Natural killer cell (primary cell): ENCODE data around the gene KSR1. TPM values are rescaled to one million over a fixed set of nuclear protein-coding genes. Genes with fewer than 3 reads are reported as not detected.

Experiments used
- ATAC-seq, 3 donors: fragments of 150-1000 bp in 2 of 3; fragments of 200-7000 bp in 1 of 3; cut with Tn5 transposase; 1 replicate in 1 of 3; 2 replicates in 2 of 3; pipeline ENCODE4 v1.10.0; 2021; ENCODE audit warnings: mild to moderate bottlenecking in 2 of 3, moderate library complexity in 2 of 3
- DNase-seq, 2 donors: peaks; one replicate each; pipeline versions ENCODE4 v3.0.0 to v3.0.0-alpha.2; 2013 to 2021; ENCODE audit warnings: mixed read lengths in 1 of 2
- H3K27ac ChIP-seq: one replicate; pipeline ENCODE4 v1.5.1; 2013; ENCODE audit warnings: mild to moderate bottlenecking, low read length
- H3K27me3 ChIP-seq: one replicate; pipeline ENCODE4 v1.6.1; 2013; ENCODE audit warnings: low read length; ENCODE audit not compliant: control insufficient read depth, insufficient read depth
- H3K36me3 ChIP-seq: one replicate; pipeline ENCODE4 v1.6.1; 2013; ENCODE audit warnings: low read length; ENCODE audit not compliant: control insufficient read depth, insufficient read depth
- H3K4me1 ChIP-seq: one replicate; pipeline ENCODE4 v1.6.1; 2013; ENCODE audit warnings: low read length; ENCODE audit not compliant: control insufficient read depth, insufficient read depth
- H3K4me3 ChIP-seq: one replicate; pipeline ENCODE4 v1.5.1; 2013; ENCODE audit warnings: low read length
- H3K9me3 ChIP-seq: one replicate; pipeline ENCODE4 v1.6.1; 2013; ENCODE audit warnings: low read length; ENCODE audit not compliant: control insufficient read depth, insufficient read depth
- H3K27ac Mint-ChIP-seq, 2 donors: one replicate each; pipeline ENCODE4 v1.8.0; 2022; ENCODE audit warnings: mild to moderate bottlenecking in 2 of 2, mixed read lengths in 2 of 2, moderate library complexity in 1 of 2
- H3K27me3 Mint-ChIP-seq, 2 donors: one replicate each; pipeline ENCODE4 v1.8.0; 2022; ENCODE audit warnings: low read depth in 2 of 2, mixed read lengths in 2 of 2
- H3K36me3 Mint-ChIP-seq: one replicate; pipeline ENCODE4 v1.8.0; 2022; ENCODE audit warnings: mixed read lengths
- H3K4me1 Mint-ChIP-seq, 2 donors: one replicate each; pipeline ENCODE4 v1.8.0; 2022; ENCODE audit warnings: mixed read lengths in 2 of 2
- H3K4me3 Mint-ChIP-seq: one replicate; pipeline ENCODE4 v1.8.0; 2022; ENCODE audit warnings: mild to moderate bottlenecking, moderate library complexity, mixed read lengths
- H3K9me3 Mint-ChIP-seq, 2 donors: one replicate each; pipeline ENCODE4 v1.8.0; 2022; ENCODE audit warnings: mixed read lengths in 2 of 2
- WGBS: methylation state at CpG from one replicate; pipeline ENCODE4 v1.1.7; 2013; ENCODE audit warnings: missing lambda C conversion rate; ENCODE audit not compliant: insufficient coverage; 5-methylcytosine and 5-hydroxymethylcytosine counted together
- intact Hi-C: fragments of 100-400 bp; cut with micrococcal nuclease; formaldehyde crosslinking; loops from one replicate; pipeline ENCODE4 v1.14.2; 2022
- total RNA-seq, 4 donors: library from RNA; stranded (reverse); fragments of 120-200 nt in 1 of 4; gene quantifications; one replicate each; pipeline versions ENCODE4 v1.2.3 to v1.2.4, GENCODE V29; 2013 to 2022
- TF ChIP-seq, protein P1 (sequence below): fragments of 200-600 bp; IDR thresholded peaks from one replicate; pipeline ENCODE4 v1.8.0; 2022; ENCODE audit warnings: antibody characterized with exemption

Gene KSR1
- total RNA-seq, 3 donors from 2014 or later (not counting 1 experiment from before 2014, with no cell fraction given), result 46.4 to 63.1 (median 59.2) TPM

DNA sequence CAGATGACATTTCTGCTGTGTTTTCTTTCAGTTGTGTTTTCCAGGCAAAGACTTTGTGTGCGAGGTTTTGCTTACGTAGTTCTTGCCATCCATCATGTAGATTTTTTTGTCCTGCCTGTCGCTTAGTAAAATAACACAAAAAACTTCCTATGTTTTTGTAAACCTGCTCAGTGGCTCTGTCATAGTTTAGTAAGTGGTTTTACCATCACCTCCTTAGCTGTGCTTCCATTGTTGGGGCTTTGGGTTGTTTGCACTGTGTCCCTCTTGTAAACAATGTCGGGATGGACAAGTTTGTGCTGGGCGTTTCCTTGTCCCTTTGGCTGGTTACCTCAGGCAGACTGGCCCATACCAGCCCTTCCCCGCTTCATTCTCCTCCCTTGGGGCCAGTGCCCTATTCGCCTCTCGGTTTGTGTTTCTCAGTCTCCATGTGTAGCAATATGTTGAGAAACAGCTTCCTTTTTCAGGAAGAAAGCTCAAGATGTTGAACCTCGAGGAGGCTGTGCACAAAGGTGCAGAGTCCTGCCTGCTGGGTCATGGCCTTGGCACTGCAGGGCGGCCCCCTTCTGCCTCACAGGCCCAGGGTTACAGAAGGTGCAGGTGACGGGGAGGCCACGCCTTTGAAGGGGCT, 74.6 kb downstream of the KSR1 start:
- H3K27ac ChIP-seq, result peak overlapping the region; percentile 30
- Mint-ChIP-seq H3K36me3 (no peaks in the 10 kb centered on the region), H3K27ac (peak overlapping the region in 1 of 2 donors; percentile 42), H3K9me3 (no peaks in the 10 kb centered on the region), H3K4me1 (peaks cover 33 to 40% of the 10 kb centered on the region in 2 donors), H3K4me3 (no peak overlapping the region), H3K27me3 (no peaks in the 10 kb centered on the region)
- intact Hi-C loops, result no loop called here
- ATAC-seq (peak in 1 of 3 donors; percentile 55), DNase-seq (no peak)
- TF ChIP-seq, protein P1, sequence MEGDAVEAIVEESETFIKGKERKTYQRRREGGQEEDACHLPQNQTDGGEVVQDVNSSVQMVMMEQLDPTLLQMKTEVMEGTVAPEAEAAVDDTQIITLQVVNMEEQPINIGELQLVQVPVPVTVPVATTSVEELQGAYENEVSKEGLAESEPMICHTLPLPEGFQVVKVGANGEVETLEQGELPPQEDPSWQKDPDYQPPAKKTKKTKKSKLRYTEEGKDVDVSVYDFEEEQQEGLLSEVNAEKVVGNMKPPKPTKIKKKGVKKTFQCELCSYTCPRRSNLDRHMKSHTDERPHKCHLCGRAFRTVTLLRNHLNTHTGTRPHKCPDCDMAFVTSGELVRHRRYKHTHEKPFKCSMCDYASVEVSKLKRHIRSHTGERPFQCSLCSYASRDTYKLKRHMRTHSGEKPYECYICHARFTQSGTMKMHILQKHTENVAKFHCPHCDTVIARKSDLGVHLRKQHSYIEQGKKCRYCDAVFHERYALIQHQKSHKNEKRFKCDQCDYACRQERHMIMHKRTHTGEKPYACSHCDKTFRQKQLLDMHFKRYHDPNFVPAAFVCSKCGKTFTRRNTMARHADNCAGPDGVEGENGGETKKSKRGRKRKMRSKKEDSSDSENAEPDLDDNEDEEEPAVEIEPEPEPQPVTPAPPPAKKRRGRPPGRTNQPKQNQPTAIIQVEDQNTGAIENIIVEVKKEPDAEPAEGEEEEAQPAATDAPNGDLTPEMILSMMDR, result no peak
- no peak overlapping the region for H3K4me3 ChIP-seq
- peaks cover 41% of the 10 kb centered on the region for H3K4me1 ChIP-seq
- H3K36me3 ChIP-seq, result no peaks in the 10 kb centered on the region
- H3K27me3 ChIP-seq, result no peaks in the 10 kb centered on the region
- WGBS, result 63% methylated on average over 12 of the region's 12 CpGs
- H3K9me3 ChIP-seq, result no peaks in the 10 kb centered on the region

DNA sequence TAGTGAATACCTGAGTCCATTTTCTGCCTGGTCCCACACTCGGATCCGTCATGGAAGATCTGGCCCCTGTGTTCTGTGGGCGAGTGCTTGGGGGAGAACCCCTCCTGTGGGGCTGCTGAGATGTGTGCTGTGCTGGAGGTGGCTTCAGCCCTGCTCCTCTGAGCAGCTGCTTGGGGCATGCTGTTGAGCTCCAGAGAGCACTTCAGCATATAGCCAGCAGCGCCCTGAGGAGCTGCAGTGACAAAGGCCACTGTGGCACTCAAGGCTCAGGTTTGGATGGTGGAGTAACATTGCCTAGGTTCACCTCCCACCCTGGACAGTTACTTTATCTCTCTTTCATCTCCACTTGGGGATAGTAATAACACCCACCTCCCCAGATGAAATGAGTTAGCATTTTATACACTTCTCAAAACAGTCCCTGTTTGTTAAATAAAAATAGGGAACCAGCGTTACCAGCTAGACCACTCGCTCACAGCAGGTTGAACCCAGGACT, 75.3 kb downstream of the KSR1 start:
- H3K9me3 Mint-ChIP-seq, result no peaks in the 10 kb centered on the region
- 75% methylated on average over 6 of the region's 6 CpGs for WGBS
- no peak for DNase-seq
- H3K36me3 Mint-ChIP-seq, result no peaks in the 10 kb centered on the region
- Histone ChIP-seq H3K4me3 (no peak overlapping the region), H3K36me3 (no peaks in the 10 kb centered on the region), H3K27me3 (no peaks in the 10 kb centered on the region), H3K4me1 (peaks cover 42% of the 10 kb centered on the region), H3K9me3 (no peaks in the 10 kb centered on the region), H3K27ac (peak overlapping the region; percentile 30)
- intact Hi-C loops, result no loop called here
- TF ChIP-seq, protein P1, result no peak
- H3K4me3 Mint-ChIP-seq, result no peak overlapping the region
- ATAC-seq, result no peak
- H3K4me1 Mint-ChIP-seq, result peaks cover 33 to 40% of the 10 kb centered on the region in 2 donors
- H3K27me3 Mint-ChIP-seq, result no peaks in the 10 kb centered on the region
- H3K27ac Mint-ChIP-seq, result peak overlapping the region in 1 of 2 donors; percentile 42

DNA sequence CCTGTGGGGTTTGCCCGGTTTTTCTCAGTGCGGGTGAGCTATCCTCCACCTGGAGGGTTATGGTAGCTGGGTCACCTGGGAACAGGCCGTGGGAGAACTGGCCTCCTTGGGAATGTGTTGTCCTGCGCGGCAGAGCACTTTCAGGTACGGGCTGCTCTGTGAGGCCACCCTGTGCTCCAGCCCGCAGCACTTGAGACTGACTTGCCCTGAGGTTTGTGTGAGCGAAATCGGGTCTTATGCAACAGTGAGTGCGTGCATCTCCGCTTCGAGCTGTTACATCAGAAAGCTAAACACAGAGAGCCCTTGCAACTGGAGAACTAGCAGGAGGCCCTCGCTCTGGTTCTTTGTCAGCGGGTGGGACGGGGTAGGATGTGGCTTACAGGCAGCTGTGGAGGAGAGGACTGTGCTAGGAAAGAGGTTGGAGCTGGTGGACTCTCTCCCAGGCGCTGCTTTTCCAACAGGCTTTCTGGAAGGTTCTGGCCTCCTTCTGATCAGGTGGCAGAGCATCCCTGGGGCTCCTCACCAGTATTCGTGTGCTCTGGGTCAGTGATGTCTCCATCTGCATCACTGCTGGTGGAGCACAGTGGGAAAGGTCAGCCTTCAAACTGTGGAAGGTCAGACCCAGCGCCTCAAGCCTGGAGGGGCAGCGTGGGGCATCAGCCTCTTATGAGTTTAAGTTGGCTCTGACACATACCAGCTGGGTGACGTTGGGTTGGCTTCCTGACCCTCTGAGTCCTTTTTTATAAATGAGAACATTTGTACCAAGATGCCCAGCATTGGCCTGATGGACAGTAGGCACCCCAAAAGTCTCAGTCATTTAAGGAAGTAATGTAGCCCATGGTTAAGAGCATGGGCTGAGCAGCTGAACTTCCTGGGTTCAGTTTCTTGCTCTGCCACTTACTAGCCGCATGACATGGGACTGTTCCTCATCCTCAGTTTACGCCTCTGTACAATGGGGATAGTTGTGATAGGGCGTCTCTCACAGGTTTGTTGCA, 76.3 kb downstream of the KSR1 start:
- H3K27ac ChIP-seq, result peak overlapping the region; percentile 21
- TF ChIP-seq, protein P1, result no peak
- WGBS, result 81% methylated on average over 21 of the region's 23 CpGs
- no peaks in the 10 kb centered on the region for H3K27me3 Mint-ChIP-seq
- H3K4me1 Mint-ChIP-seq, result peaks cover 34 to 40% of the 10 kb centered on the region in 2 donors
- no peak overlapping the region for H3K4me3 Mint-ChIP-seq
- intact Hi-C loops, result no loop called here
- DNase-seq (peak in 1 of 2 donors; percentile 10), ATAC-seq (peak in 2 of 3 donors; percentile 34 to 61)
- no peaks in the 10 kb centered on the region for H3K27me3 ChIP-seq
- peaks cover 39% of the 10 kb centered on the region for H3K4me1 ChIP-seq
- peak overlapping the region in 1 of 2 donors; percentile 75 for H3K27ac Mint-ChIP-seq
- H3K9me3 Mint-ChIP-seq, result no peaks in the 10 kb centered on the region
- H3K36me3 Mint-ChIP-seq, result no peaks in the 10 kb centered on the region
- no peak overlapping the region for H3K4me3 ChIP-seq
- H3K9me3 ChIP-seq, result no peaks in the 10 kb centered on the region
- no peaks in the 10 kb centered on the region for H3K36me3 ChIP-seq
